ENCODE results near the gene CYSTM1.

DNA sequence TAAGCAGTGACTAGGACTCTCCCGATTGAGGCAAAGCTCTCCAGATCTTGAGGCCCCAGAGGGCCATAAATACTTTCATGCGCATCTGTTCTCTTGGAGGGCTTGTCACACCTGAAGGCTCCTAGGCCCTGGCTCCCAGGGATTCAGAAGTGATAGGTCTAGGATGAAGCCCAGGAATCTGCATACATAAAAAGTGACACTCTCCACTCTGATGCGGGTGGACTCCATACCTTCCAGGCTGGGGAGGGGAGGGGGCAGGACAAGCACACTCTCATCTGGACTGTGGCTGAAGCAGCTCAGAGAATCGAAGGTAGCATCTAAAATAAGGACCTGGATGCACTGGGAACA is 9.1 kb upstream of the CYSTM1 start:
- TF ChIP-seq CTCF (conservative IDR thresholded peaks at IDR 0.05) (no peak), EZH2 (IDR thresholded peaks at IDR 0.05; ENCODE audit: low read depth) (no peak)
